MCF 10A (cell line): ENCODE measurements around the gene POLR2F. TPM values are rescaled to one million over a fixed set of nuclear protein-coding genes. Genes with fewer than 3 reads are reported as not detected.
A peak's percentile ranks its signal among the peaks of the same experiment; 100 is the strongest.

Experiments
- BruUV-seq: library from RNA; stranded (reverse); fragments of 400-500 nt; replicated peaks from 2 replicates; lab custom pipeline; 2021; lab: Mats Ljungman, UMichigan
- CTCF ChIA-PET: fragments of 300-600 bp; sonication (Branson Sonifier 250); formaldehyde crosslinking; extraction: SDS; loops from one replicate; lab custom pipeline; 2021; ENCODE audit warnings: antibody characterized with exemption, inconsistent platforms; lab: Yijun Ruan, JAX
- POLR2A ChIA-PET: fragments of 300-600, 350-650 bp; sonication (Branson Sonifier 250); formaldehyde crosslinking; extraction: SDS; loops from one replicate; lab custom pipeline; 2020; ENCODE audit warnings: antibody characterized with exemption, inconsistent platforms; lab: Yijun Ruan, JAX
- DNase-seq: peaks from one replicate; pipeline ENCODE4 v3.0.0-alpha.2; 2018; ENCODE audit not compliant: unreplicated experiment
- H3K27ac Mint-ChIP-seq: one replicate; pipeline ENCODE4 v1.8.0; 2022; ENCODE audit warnings: mild to moderate bottlenecking, low read depth, mixed read lengths; ENCODE audit not compliant: unreplicated experiment
- H3K27me3 Mint-ChIP-seq: one replicate; pipeline ENCODE4 v1.8.0; 2022; ENCODE audit warnings: mixed read lengths; ENCODE audit not compliant: insufficient read depth, unreplicated experiment
- H3K36me3 Mint-ChIP-seq: one replicate; pipeline ENCODE4 v1.8.0; 2022; ENCODE audit warnings: mild to moderate bottlenecking, moderate library complexity, mixed read lengths; ENCODE audit not compliant: insufficient read depth, unreplicated experiment
- H3K4me1 Mint-ChIP-seq: one replicate; pipeline ENCODE4 v1.8.0; 2022; ENCODE audit warnings: mixed read lengths; ENCODE audit not compliant: insufficient read depth, unreplicated experiment
- H3K4me3 Mint-ChIP-seq: one replicate; pipeline ENCODE4 v1.8.0; 2022; ENCODE audit warnings: mild to moderate bottlenecking, moderate library complexity, mixed read lengths; ENCODE audit not compliant: unreplicated experiment
- H3K9me3 Mint-ChIP-seq: one replicate; pipeline ENCODE4 v1.8.0; 2022; ENCODE audit warnings: mixed read lengths; ENCODE audit not compliant: unreplicated experiment
- CTCF ChIP-seq: fragments of 200-600 bp; IDR thresholded peaks from one replicate; pipeline ENCODE4 v1.8.0; 2022; ENCODE audit warnings: antibody characterized with exemption, mild to moderate bottlenecking; ENCODE audit not compliant: unreplicated experiment
- intact Hi-C: fragments of 100-400 bp; cut with micrococcal nuclease; formaldehyde crosslinking; loops from 2 replicates; pipeline ENCODE4 v1.14.1; 2022
- microRNA-seq: library from miRNA; unstranded; fragments of <30 nt; microRNA quantifications from one replicate; pipeline ENCODE4 v1.2.0, GENCODE V29; 2022
- total RNA-seq: library from RNA; stranded (reverse); gene quantifications from 2 replicates; pipeline ENCODE4 v1.2.3, GENCODE V29; 2022

Gene POLR2F
- total RNA-seq, 1 experiment from 2014 or later, result 87.5 TPM

- no peaks in the 10 kb centered on the region for H3K9me3 Mint-ChIP-seq
- BruUV-seq, result no TSS peak
- ChIA-PET POLR2A (interaction anchor here (0.9 kb wide), 1 partner anchor 23 kb away, joined by 3 read pairs; no protein-coding TSS in a partner anchor), CTCF (interaction anchor here (0.6 kb wide), 1 partner anchor 65 kb away, joined by 3 read pairs; no protein-coding TSS in a partner anchor)
- no peaks in the 10 kb centered on the region for H3K36me3 Mint-ChIP-seq
- no peak for DNase-seq
- no peak overlapping the region for H3K27ac Mint-ChIP-seq
- H3K4me1 Mint-ChIP-seq, result peaks cover 8% of the 10 kb centered on the region
- TF ChIP-seq CTCF, result no peak
- H3K4me3 Mint-ChIP-seq, result no peak overlapping the region
- no peaks in the 10 kb centered on the region for H3K27me3 Mint-ChIP-seq
- intact Hi-C loops, result no loop called here
Measured at GRCh38 chr22:38016182-38017151, 63.0 kb downstream of the POLR2F start.

GRCh38 chr22:38017272-38017920 is 63.9 kb downstream of the POLR2F start:
- Mint-ChIP-seq H3K27me3 (no peaks in the 10 kb centered on the region), H3K27ac (no peak overlapping the region), H3K4me3 (no peak overlapping the region), H3K4me1 (peaks cover 8% of the 10 kb centered on the region), H3K36me3 (no peaks in the 10 kb centered on the region), H3K9me3 (no peaks in the 10 kb centered on the region)
- POLR2A ChIA-PET, result interaction anchor here (0.7 to 0.9 kb wide), 2 partner anchors 24 to 344 kb away, joined by 3 read pairs; no protein-coding TSS in a partner anchor
- peak; percentile 66 for DNase-seq
- intact Hi-C loops, result no loop called here
- no peak for TF ChIP-seq CTCF
- CTCF ChIA-PET, result interaction anchor here (1.0 kb wide), 1 partner anchor 154 kb away, joined by 3 read pairs; no protein-coding TSS in a partner anchor
- BruUV-seq, result no TSS peak

GRCh38 chr22:38017939-38018885 is 64.7 kb downstream of the POLR2F start:
- Mint-ChIP-seq H3K27me3 (no peaks in the 10 kb centered on the region), H3K4me1 (peaks cover under 1% of the 10 kb centered on the region), H3K27ac (no peak overlapping the region), H3K36me3 (no peaks in the 10 kb centered on the region), H3K9me3 (no peaks in the 10 kb centered on the region), H3K4me3 (no peak overlapping the region)
- ChIA-PET CTCF (interaction anchor here (0.6 to 1.0 kb wide), 2 partner anchors 155 to 197 kb away, joined by 3 read pairs; no protein-coding TSS in a partner anchor), POLR2A (interaction anchor here (0.7 kb wide), 1 partner anchor 343 kb away, joined by 3 read pairs; no protein-coding TSS in a partner anchor)
- no peak for TF ChIP-seq CTCF
- no peak for DNase-seq
- intact Hi-C loops, result no loop called here
- BruUV-seq, result no TSS peak

Small RNAs within 50 kb of the gene (microRNA-seq; reads per million reads assigned to microRNA genes)
- gene MIR4534 (not detected), gene MIR6820 (3.7 reads per million, percentile 28 among the genes with 10 or more reads in this experiment)

Other genes starting within 250 kb of the POLR2F start
- 21.5 and 32.8 TPM in 2 replicates for gene GCAT, start 145.8 kb upstream of the POLR2F start, total RNA-seq
- 0.26 and 0.27 TPM in 2 replicates for gene GALR3, start 130.3 kb upstream of the POLR2F start, total RNA-seq
- 26.0 and 26.7 TPM in 2 replicates for gene ANKRD54, start 109.4 kb upstream of the POLR2F start, total RNA-seq
- 395 and 505 TPM in 2 replicates for gene EIF3L, start 104.3 kb upstream of the POLR2F start, total RNA-seq
- 164 and 165 TPM in 2 replicates for gene MICALL1, start 47.4 kb upstream of the POLR2F start, total RNA-seq
- gene C22orf23, start 98 bp upstream of the POLR2F start, total RNA-seq, result not detected in 2 replicates
- not detected in 2 replicates for gene SOX10, start 30.9 kb downstream of the POLR2F start, total RNA-seq
- gene PICK1, start 103.7 kb downstream of the POLR2F start, total RNA-seq, result 40.2 and 40.6 TPM in 2 replicates
- gene SLC16A8, start 130.5 kb downstream of the POLR2F start, total RNA-seq, result not detected in 2 replicates
- 3.6 and 7.1 TPM in 2 replicates for gene BAIAP2L2, start 157.0 kb downstream of the POLR2F start, total RNA-seq
- 37.5 and 40.3 TPM in 2 replicates for gene PLA2G6, start 228.1 kb downstream of the POLR2F start, total RNA-seq
- 54.7 and 71.4 TPM in 2 replicates for gene MAFF, start 248.3 kb downstream of the POLR2F start, total RNA-seq